CD4-positive, CD25-positive, alpha-beta regulatory T cell (primary cell): ENCODE results near the gene KEAP1. TPM values are rescaled to one million over a fixed set of nuclear protein-coding genes. Genes with fewer than 3 reads are reported as not detected.
A peak's percentile ranks its signal among the peaks of the same experiment; 100 is the strongest.

Source experiments
- ATAC-seq, 2 donors: fragments of 150-1000 bp; cut with Tn5 transposase; one replicate each; pipeline ENCODE4 v1.10.0; 2021; ENCODE audit warnings: low read depth in 2 of 2, moderate number of reproducible peaks in 2 of 2, moderate library complexity in 1 of 2
- DNase-seq, 3 donors: peaks; one replicate each; pipeline versions ENCODE4 v3.0.0 to v3.0.0-alpha.2; 2012 to 2022; ENCODE audit warnings: mixed read lengths in 1 of 3
- H3K27ac ChIP-seq: one replicate; pipeline ENCODE4 v1.7.0; 2013; ENCODE audit warnings: mild to moderate bottlenecking, low read length; ENCODE audit not compliant: insufficient read depth, poor library complexity, severe bottlenecking
- H3K27me3 ChIP-seq: one replicate; pipeline ENCODE4 v1.7.0; 2013; ENCODE audit warnings: low read length; ENCODE audit not compliant: control insufficient read depth, insufficient read depth
- H3K36me3 ChIP-seq: one replicate; pipeline ENCODE4 v1.7.0; 2013; ENCODE audit warnings: mild to moderate bottlenecking, low read length, moderate library complexity; ENCODE audit not compliant: control insufficient read depth, insufficient read depth
- H3K4me1 ChIP-seq: 2 replicates; pipeline ENCODE4 v1.7.0; 2013; ENCODE audit warnings: mild to moderate bottlenecking, low read length; ENCODE audit not compliant: insufficient read depth, control insufficient read depth, poor library complexity, severe bottlenecking
- H3K4me3 ChIP-seq: one replicate; pipeline ENCODE4 v1.7.0; 2013; ENCODE audit warnings: low read depth, mild to moderate bottlenecking, low read length, moderate library complexity
- H3K9me3 ChIP-seq, 2 experiments: 1 replicate in 1 of 2; 2 replicates in 1 of 2; pipeline ENCODE4 v1.7.0; 2013; ENCODE audit warnings: low read length in 2 of 2, mild to moderate bottlenecking in 1 of 2, moderate library complexity in 1 of 2; ENCODE audit not compliant: control insufficient read depth in 2 of 2
- H3K27ac Mint-ChIP-seq, 3 donors: one replicate each; pipeline ENCODE4 v1.8.0; 2020 to 2022; ENCODE audit warnings: mild to moderate bottlenecking in 3 of 3, mixed read lengths in 3 of 3, moderate library complexity in 2 of 3
- H3K27me3 Mint-ChIP-seq: one replicate; pipeline ENCODE4 v1.8.0; 2022; ENCODE audit warnings: mild to moderate bottlenecking, mixed read lengths
- H3K36me3 Mint-ChIP-seq: one replicate; pipeline ENCODE4 v1.8.0; 2020; ENCODE audit warnings: mixed read lengths
- H3K4me1 Mint-ChIP-seq, 4 donors: one replicate each; pipeline ENCODE4 v1.8.0; 2020 to 2022; ENCODE audit warnings: mixed read lengths in 4 of 4, mild to moderate bottlenecking in 1 of 4
- H3K4me3 Mint-ChIP-seq, 4 donors: one replicate each; pipeline ENCODE4 v1.8.0; 2020 to 2022; ENCODE audit warnings: mild to moderate bottlenecking in 4 of 4, mixed read lengths in 4 of 4, moderate library complexity in 3 of 4
- H3K9me3 Mint-ChIP-seq, 7 donors: one replicate each; pipeline ENCODE4 v1.8.0; 2020 to 2022; ENCODE audit warnings: mixed read lengths in 7 of 7, mild to moderate bottlenecking in 3 of 7, moderate library complexity in 2 of 7
- polyA plus RNA-seq, 4 donors: library from polyadenylated mRNA; unstranded; fragments of 300-500 nt; fragmentation: Illumina TruSeq; gene quantifications; one replicate each; pipeline ENCODE4 v1.2.3, GENCODE V29; 2021
- total RNA-seq: library from RNA; stranded (reverse); gene quantifications from one replicate; pipeline ENCODE4 v1.2.3, GENCODE V29; 2022

KEAP1 gene
- total and polyA plus RNA-seq, 5 donors from 2014 or later = 26.2 to 75.1 (median 53.7) TPM

- peaks cover 4% of the 10 kb centered on the region for H3K27me3 Mint-ChIP-seq
- no peaks in the 10 kb centered on the region for H3K9me3 ChIP-seq
- no peak overlapping the region for H3K4me3 Mint-ChIP-seq
- peak overlapping the region in 1 of 3 donors; percentile 8 for H3K27ac Mint-ChIP-seq
- H3K9me3 Mint-ChIP-seq = no peaks in the 10 kb centered on the region
- peaks cover 0 to 11% (median 5%) of the 10 kb centered on the region in 4 donors for H3K4me1 Mint-ChIP-seq
- no peak overlapping the region for H3K27ac ChIP-seq
- no peak overlapping the region for H3K4me3 ChIP-seq
- DNase-seq (no peak), ATAC-seq (no peak)
- no peaks in the 10 kb centered on the region for H3K27me3 ChIP-seq
- H3K36me3 ChIP-seq = no peaks in the 10 kb centered on the region
- no peaks in the 10 kb centered on the region for H3K36me3 Mint-ChIP-seq
- H3K4me1 ChIP-seq = no peaks in the 10 kb centered on the region
These were observed 63.6 kb downstream of the KEAP1 start for GRCh38 chr19:10439588-10439987.

Other genes starting within 250 kb of the KEAP1 start
- gene ICAM1, start 232.2 kb downstream of the KEAP1 start, total RNA-seq = 13.7 TPM
- gene ICAM1, start 232.2 kb downstream of the KEAP1 start, polyA plus RNA-seq = 1 to 10 TPM; 4.8 to 8.2 (median 6.9) TPM
- gene ICAM4, start 216.4 kb downstream of the KEAP1 start, total RNA-seq = 0.67 TPM
- gene ICAM4, start 216.4 kb downstream of the KEAP1 start, polyA plus RNA-seq = under 1 TPM; 0.20 to 0.67 (median 0.41) TPM
- 0.20 TPM for gene ICAM5, start 213.4 kb downstream of the KEAP1 start, total RNA-seq
- gene ICAM5, start 213.4 kb downstream of the KEAP1 start, polyA plus RNA-seq = not detected
- gene ZGLP1, start 193.5 kb downstream of the KEAP1 start, total RNA-seq = 2.8 TPM
- gene ZGLP1, start 193.5 kb downstream of the KEAP1 start, polyA plus RNA-seq = under 1 TPM in 1 of 4 donors, not detected in 3; 0.32 TPM
- 3.5 TPM for gene FDX2, start 187.3 kb downstream of the KEAP1 start, total RNA-seq
- 10 to 100 TPM; 13.1 to 16.5 (median 13.5) TPM for gene FDX2, start 187.3 kb downstream of the KEAP1 start, polyA plus RNA-seq
- gene RAVER1, start 169.8 kb downstream of the KEAP1 start, total RNA-seq = 39.0 TPM
- 10 to 100 TPM; 10.6 to 13.6 (median 10.7) TPM for gene RAVER1, start 169.8 kb downstream of the KEAP1 start, polyA plus RNA-seq
- 218 TPM for gene ICAM3, start 163.7 kb downstream of the KEAP1 start, total RNA-seq
- gene ICAM3, start 163.7 kb downstream of the KEAP1 start, polyA plus RNA-seq = 100 to 1,000 TPM; 239 to 288 (median 270) TPM
- gene TYK2, start 122.8 kb downstream of the KEAP1 start, total RNA-seq = 304 TPM
- gene TYK2, start 122.8 kb downstream of the KEAP1 start, polyA plus RNA-seq = 10 to 100 TPM; 50.3 to 58.3 (median 53.9) TPM
- 229 TPM for gene CDC37, start 99.8 kb downstream of the KEAP1 start, total RNA-seq
- gene CDC37, start 99.8 kb downstream of the KEAP1 start, polyA plus RNA-seq = 10 to 100 TPM; 53.4 to 69.9 (median 61.0) TPM
- gene PDE4A, start 82.8 kb downstream of the KEAP1 start, total RNA-seq = 16.6 TPM
- gene PDE4A, start 82.8 kb downstream of the KEAP1 start, polyA plus RNA-seq = 1 to 10 TPM in 3 of 4 donors, under 1 TPM in 1; 0.86 to 4.2 (median 3.5) TPM
- gene S1PR5, start 14.1 kb upstream of the KEAP1 start, total RNA-seq = not detected
- gene S1PR5, start 14.1 kb upstream of the KEAP1 start, polyA plus RNA-seq = under 1 TPM in 3 of 4 donors, not detected in 1; 0.17 to 0.31 (median 0.30) TPM
- gene ATG4D, start 40.5 kb upstream of the KEAP1 start, total RNA-seq = 62.4 TPM
- 10 to 100 TPM; 14.0 to 17.0 (median 14.7) TPM for gene ATG4D, start 40.5 kb upstream of the KEAP1 start, polyA plus RNA-seq
- 34.6 TPM for gene KRI1, start 62.7 kb upstream of the KEAP1 start, total RNA-seq
- gene KRI1, start 62.7 kb upstream of the KEAP1 start, polyA plus RNA-seq = 10 to 100 TPM in 3 of 4 donors, 1 to 10 TPM in 1; 8.6 to 13.8 (median 12.0) TPM
- gene CDKN2D, start 65.6 kb upstream of the KEAP1 start, total RNA-seq = 57.0 TPM
- 100 to 1,000 TPM in 3 of 4 donors, 10 to 100 TPM in 1; 92.6 to 125 (median 113) TPM for gene CDKN2D, start 65.6 kb upstream of the KEAP1 start, polyA plus RNA-seq
- gene AP1M2, start 84.0 kb upstream of the KEAP1 start, total RNA-seq = not detected
- not detected for gene AP1M2, start 84.0 kb upstream of the KEAP1 start, polyA plus RNA-seq
- gene SLC44A2, start 122.2 kb upstream of the KEAP1 start, total RNA-seq = 236 TPM
- 100 to 1,000 TPM; 225 to 280 (median 255) TPM for gene SLC44A2, start 122.2 kb upstream of the KEAP1 start, polyA plus RNA-seq
- gene ILF3, start 151.0 kb upstream of the KEAP1 start, total RNA-seq = 444 TPM
- 10 to 100 TPM; 54.8 to 70.8 (median 62.1) TPM for gene ILF3, start 151.0 kb upstream of the KEAP1 start, polyA plus RNA-seq
- 37.2 TPM for gene QTRT1, start 198.1 kb upstream of the KEAP1 start, total RNA-seq
- 10 to 100 TPM; 30.6 to 43.7 (median 36.9) TPM for gene QTRT1, start 198.1 kb upstream of the KEAP1 start, polyA plus RNA-seq
- gene DNM2, start 214.7 kb upstream of the KEAP1 start, total RNA-seq = 269 TPM
- 10 to 100 TPM; 61.8 to 63.6 (median 62.8) TPM for gene DNM2, start 214.7 kb upstream of the KEAP1 start, polyA plus RNA-seq